ENCODE data around the gene P2RY12.
A peak's percentile ranks its signal among the peaks of the same experiment; 100 is the strongest.

P2RY12 gene

DNA sequence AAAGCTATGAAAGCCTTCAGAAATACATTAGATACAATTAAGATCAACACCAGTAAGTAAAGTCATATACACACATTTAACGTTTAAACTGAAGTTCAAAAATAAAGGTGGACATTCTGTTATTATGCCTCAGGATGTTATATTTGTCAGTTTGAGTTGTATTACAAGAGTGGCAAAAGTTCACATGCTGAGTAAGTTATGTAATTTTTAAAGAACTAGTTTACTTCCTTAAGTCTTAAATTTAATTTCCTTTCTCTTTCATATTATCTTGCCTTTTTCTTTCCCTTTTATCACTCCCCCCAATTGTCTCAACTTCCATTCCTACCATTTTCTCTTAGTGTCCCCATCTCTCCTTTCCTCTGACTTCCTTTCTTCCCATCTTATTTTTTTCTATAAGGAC lies 63.0 kb downstream of the P2RY12 start:
- peaks cover 45% of the 10 kb centered on the region for H3K4me1 ChIP-seq (ENCODE audit: control insufficient read depth, insufficient read depth, low read length, unreplicated experiment)
- no peaks in the 10 kb centered on the region for H3K79me2 ChIP-seq (ENCODE audit: control insufficient read depth, insufficient read depth, low read length, unreplicated experiment)
- no peaks in the 10 kb centered on the region for H3K27me3 ChIP-seq (ENCODE audit: insufficient read depth, low read length)
- H3K27ac ChIP-seq (ENCODE audit: low read depth, low read length), result no peak overlapping the region
- H3K36me3 ChIP-seq (ENCODE audit: insufficient read depth, low read length), result no peaks in the 10 kb centered on the region
- H2AFZ ChIP-seq (ENCODE audit: low read length, unreplicated experiment), result no peak overlapping the region
- H3K4me3 ChIP-seq (ENCODE audit: low read depth, low read length), result no peak overlapping the region

DNA sequence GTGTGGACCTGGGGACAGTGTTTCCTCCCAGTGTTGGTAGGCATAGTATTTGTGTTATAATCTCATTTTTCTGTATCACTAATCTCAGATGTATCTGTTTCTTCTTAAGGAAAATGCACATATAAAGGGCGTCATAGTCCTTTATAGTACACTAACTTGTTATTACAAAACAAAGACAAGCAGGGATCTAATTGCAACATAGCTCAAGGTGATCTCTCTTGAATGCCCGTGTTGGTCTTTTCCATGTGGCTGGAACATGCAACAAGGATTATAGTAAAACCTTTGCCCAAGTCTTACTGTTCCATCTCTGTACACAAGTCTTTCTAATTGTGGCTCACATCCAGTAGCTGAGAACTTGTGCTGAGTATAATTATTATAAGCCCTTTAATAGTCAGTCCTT lies 64.4 kb downstream of the P2RY12 start:
- H3K79me2 ChIP-seq (ENCODE audit: control insufficient read depth, insufficient read depth, low read length, unreplicated experiment), result no peaks in the 10 kb centered on the region
- H3K27me3 ChIP-seq (ENCODE audit: insufficient read depth, low read length), result no peaks in the 10 kb centered on the region
- peaks cover 57% of the 10 kb centered on the region for H3K4me1 ChIP-seq (ENCODE audit: control insufficient read depth, insufficient read depth, low read length, unreplicated experiment)
- H3K36me3 ChIP-seq (ENCODE audit: insufficient read depth, low read length), result no peaks in the 10 kb centered on the region
- H3K27ac ChIP-seq (ENCODE audit: low read depth, low read length), result peak overlapping the region; percentile 72
- H3K4me3 ChIP-seq (ENCODE audit: low read depth, low read length), result peak overlapping the region; percentile 39; the same call in 1 of the 2 replicates
- H2AFZ ChIP-seq (ENCODE audit: low read length, unreplicated experiment), result peak overlapping the region; percentile 94

DNA sequence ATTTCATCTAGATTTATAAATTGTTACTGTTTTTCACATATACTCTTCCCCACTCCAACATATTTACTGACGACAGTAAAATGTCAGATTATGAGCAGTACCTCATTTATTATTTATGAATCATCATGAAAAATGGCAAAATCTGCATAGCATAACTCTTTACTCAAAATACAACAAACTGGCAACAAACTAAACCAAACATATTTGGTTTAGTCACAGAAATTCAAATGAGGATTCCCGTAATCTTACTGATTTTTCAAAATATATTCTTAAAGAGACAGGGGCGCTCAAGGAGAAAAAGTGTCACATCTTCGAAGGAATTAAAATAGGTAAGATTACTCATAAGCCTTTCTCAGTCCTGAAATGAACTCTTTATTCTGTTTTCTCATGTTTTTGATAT lies 64.9 kb downstream of the P2RY12 start:
- Histone ChIP-seq H3K4me1 (ENCODE audit: control insufficient read depth, insufficient read depth, low read length, unreplicated experiment) (peaks cover 62% of the 10 kb centered on the region), H2AFZ (ENCODE audit: low read length, unreplicated experiment) (peak overlapping the region; percentile 94), H3K27me3 (ENCODE audit: insufficient read depth, low read length) (no peaks in the 10 kb centered on the region), H3K36me3 (ENCODE audit: insufficient read depth, low read length) (no peaks in the 10 kb centered on the region), H3K79me2 (ENCODE audit: control insufficient read depth, insufficient read depth, low read length, unreplicated experiment) (no peaks in the 10 kb centered on the region), H3K4me3 (ENCODE audit: low read depth, low read length) (peak overlapping the region; percentile 39; the same call in 1 of the 2 replicates), H3K27ac (ENCODE audit: low read depth, low read length) (peak overlapping the region; percentile 72)

DNA sequence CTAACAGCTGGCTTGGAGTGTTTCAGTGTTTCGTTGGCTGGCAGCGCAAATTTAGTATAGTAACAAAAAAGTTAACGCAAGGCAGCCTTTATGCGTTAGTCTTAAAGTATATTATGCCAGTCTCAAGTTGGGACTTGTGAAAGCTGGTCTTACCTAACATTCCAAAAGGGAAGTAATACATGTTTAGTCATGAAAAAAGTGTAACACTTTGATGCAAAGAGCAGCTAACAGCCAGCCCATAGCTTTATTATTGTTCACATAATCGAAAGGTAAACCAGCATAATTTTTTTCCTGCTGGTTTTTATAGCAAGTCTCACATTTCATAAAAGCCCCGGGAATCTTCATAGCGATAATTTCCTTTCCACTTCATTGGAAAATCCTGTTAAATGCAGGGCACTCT lies 65.6 kb downstream of the P2RY12 start:
- Histone ChIP-seq H3K4me1 (ENCODE audit: control insufficient read depth, insufficient read depth, low read length, unreplicated experiment) (peaks cover 65% of the 10 kb centered on the region), H3K4me3 (ENCODE audit: low read depth, low read length) (peak overlapping the region; percentile 15; the same call in 1 of the 2 replicates), H3K36me3 (ENCODE audit: insufficient read depth, low read length) (no peaks in the 10 kb centered on the region), H2AFZ (ENCODE audit: low read length, unreplicated experiment) (peak overlapping the region; percentile 58), H3K27ac (ENCODE audit: low read depth, low read length) (peak overlapping the region; percentile 72), H3K27me3 (ENCODE audit: insufficient read depth, low read length) (no peaks in the 10 kb centered on the region), H3K79me2 (ENCODE audit: control insufficient read depth, insufficient read depth, low read length, unreplicated experiment) (no peaks in the 10 kb centered on the region)

DNA sequence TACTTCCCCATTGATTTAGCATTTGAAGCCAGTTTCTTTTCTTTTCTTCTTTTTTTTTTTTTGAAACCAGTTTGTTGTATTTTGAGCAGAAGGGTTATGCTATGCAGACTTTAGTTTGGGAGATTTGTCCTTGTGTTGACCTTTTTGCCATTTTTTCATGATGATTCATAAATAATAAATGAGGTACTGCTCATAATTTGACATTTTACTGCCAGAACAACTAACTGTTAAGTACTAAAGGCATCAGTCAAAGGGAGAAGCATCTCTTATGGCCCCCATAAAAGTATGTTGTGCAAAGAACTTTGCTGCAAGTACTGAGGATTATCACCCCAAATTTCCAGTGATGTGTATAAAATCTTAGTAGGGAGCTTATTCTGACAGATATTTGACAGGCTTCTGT lies 66.2 kb downstream of the P2RY12 start:
- H3K4me1 ChIP-seq (ENCODE audit: control insufficient read depth, insufficient read depth, low read length, unreplicated experiment), result peaks cover 65% of the 10 kb centered on the region
- no peak overlapping the region; the same call in 1 of the 2 replicates for H3K4me3 ChIP-seq (ENCODE audit: low read depth, low read length)
- H3K27me3 ChIP-seq (ENCODE audit: insufficient read depth, low read length), result no peaks in the 10 kb centered on the region
- no peaks in the 10 kb centered on the region for H3K36me3 ChIP-seq (ENCODE audit: insufficient read depth, low read length)
- H3K79me2 ChIP-seq (ENCODE audit: control insufficient read depth, insufficient read depth, low read length, unreplicated experiment), result no peaks in the 10 kb centered on the region
- H2AFZ ChIP-seq (ENCODE audit: low read length, unreplicated experiment), result peak overlapping the region; percentile 58
- H3K27ac ChIP-seq (ENCODE audit: low read depth, low read length), result peak overlapping the region; percentile 72

DNA sequence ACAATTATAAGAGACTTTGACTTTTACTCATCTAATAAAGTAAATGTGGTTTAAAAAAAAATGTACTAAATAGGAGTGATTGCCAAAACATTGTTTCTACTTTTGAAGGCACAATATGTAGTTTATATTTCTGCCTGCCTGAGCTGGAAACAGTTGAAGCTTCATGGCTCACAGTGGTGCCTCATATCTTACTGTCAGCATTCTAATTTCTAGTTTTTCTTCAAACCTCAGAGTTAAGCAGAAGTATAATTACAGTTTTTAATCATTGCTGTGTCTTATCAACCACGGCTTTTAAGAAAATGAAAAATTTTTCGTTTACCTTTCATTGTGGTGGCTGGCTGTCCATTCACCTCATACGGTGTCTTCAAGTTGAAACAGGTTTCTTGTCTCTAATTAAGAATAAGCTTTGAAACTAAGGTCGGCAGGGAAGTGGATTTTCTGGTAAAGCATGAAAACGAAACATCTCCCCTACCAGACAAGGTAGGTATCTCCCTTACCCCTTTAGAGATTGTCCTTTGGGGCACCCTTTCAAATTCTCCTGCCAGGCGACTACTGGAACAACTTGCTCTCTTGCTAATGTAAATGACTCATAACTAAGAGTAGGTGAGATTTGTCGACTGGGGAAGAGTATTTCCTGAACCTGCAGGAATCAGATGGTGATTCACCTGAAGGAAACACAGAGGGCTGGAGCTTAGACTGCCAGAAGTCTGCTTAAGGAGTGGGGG lies 68.1 kb downstream of the P2RY12 start, which contains the start of gene GPR87:
Gene GPR87, minus strand, starts transcription at position 554 of the 725 bp plus-strand sequence. CDS start 16,720 bp downstream, outside the sequence.
- no peaks in the 10 kb centered on the region for H3K27me3 ChIP-seq (ENCODE audit: insufficient read depth, low read length)
- H3K4me1 ChIP-seq (ENCODE audit: control insufficient read depth, insufficient read depth, low read length, unreplicated experiment), result peaks cover 64% of the 10 kb centered on the region
- no peaks in the 10 kb centered on the region for H3K79me2 ChIP-seq (ENCODE audit: control insufficient read depth, insufficient read depth, low read length, unreplicated experiment)
- no peak within 1 kb of the TSS for H2AFZ ChIP-seq (ENCODE audit: low read length, unreplicated experiment)
- H3K36me3 ChIP-seq (ENCODE audit: insufficient read depth, low read length), result no peaks in the 10 kb centered on the region
- H3K4me3 ChIP-seq (ENCODE audit: low read depth, low read length), result peak within 1 kb of the TSS; percentile 24; the same call in 1 of the 2 replicates
- H3K27ac ChIP-seq (ENCODE audit: low read depth, low read length), result peak within 1 kb of the TSS; percentile 57

DNA sequence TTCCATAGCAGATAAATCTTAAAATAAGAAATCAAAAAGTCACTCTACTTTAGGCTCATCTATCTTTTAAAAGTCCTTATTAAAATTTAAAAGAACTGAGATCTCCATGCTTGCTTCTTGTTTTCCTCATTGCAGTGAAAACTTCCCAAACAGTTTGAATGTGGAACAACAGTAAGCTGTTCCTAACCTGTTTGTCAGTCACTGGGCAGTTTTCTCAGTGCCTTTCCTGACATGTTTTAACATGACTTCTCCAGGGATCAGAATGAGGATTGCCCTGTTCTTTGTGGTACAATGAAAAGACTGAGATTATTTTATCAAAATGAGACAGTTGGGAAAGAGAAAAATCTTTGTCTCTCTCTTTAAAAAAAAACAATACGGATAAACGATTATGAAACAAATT lies 68.7 kb downstream of the P2RY12 start:
- Histone ChIP-seq H3K36me3 (ENCODE audit: insufficient read depth, low read length) (no peaks in the 10 kb centered on the region), H3K4me3 (ENCODE audit: low read depth, low read length) (no peak overlapping the region), H2AFZ (ENCODE audit: low read length, unreplicated experiment) (no peak overlapping the region), H3K4me1 (ENCODE audit: control insufficient read depth, insufficient read depth, low read length, unreplicated experiment) (peaks cover 58% of the 10 kb centered on the region), H3K27ac (ENCODE audit: low read depth, low read length) (peak overlapping the region; percentile 57), H3K79me2 (ENCODE audit: control insufficient read depth, insufficient read depth, low read length, unreplicated experiment) (no peaks in the 10 kb centered on the region), H3K27me3 (ENCODE audit: insufficient read depth, low read length) (no peaks in the 10 kb centered on the region)

DNA sequence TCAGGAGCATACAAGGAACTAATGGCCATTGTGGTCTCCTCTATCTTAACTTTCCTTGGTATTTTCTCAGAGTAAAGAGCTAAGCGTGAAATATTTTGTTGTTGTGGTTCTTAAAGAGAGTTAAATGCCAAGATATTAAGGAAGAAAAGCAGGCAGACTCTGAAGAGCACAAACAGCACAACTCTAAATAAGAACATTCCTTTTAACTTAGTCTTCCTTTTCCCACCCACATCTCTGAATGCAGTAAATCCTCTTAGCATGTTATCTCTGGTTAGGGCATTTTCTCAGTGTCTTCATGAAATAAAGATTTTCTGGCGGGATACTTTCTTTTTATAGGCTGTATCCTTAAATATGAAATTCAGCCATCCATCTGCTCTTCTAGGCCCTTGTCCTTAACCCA lies 69.4 kb downstream of the P2RY12 start:
- peak overlapping the region; percentile 57 for H3K27ac ChIP-seq (ENCODE audit: low read depth, low read length)

DNA sequence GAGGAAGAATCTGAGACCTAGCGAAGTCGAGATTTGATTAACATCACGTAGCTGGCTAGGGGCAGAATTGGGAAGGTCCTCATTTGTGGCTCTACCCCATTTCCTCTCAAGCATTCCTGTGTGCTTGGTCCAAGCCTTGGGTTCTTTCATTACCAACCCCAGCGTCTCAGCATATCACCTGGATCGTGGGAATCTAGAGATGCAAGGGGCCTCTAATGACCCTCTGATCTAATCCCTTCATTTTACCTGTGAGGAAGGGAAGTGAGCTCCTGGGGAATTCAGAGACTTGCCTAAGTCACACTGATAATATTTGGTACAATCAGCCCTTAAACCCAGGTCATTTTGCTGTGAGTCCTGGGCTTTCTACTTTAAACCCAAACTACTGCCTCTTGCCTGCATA lies 70.0 kb downstream of the P2RY12 start:
- Histone ChIP-seq H3K4me1 (ENCODE audit: control insufficient read depth, insufficient read depth, low read length, unreplicated experiment) (peaks cover 46% of the 10 kb centered on the region), H3K79me2 (ENCODE audit: control insufficient read depth, insufficient read depth, low read length, unreplicated experiment) (no peaks in the 10 kb centered on the region), H3K36me3 (ENCODE audit: insufficient read depth, low read length) (no peaks in the 10 kb centered on the region), H3K27ac (ENCODE audit: low read depth, low read length) (peak overlapping the region; percentile 57), H2AFZ (ENCODE audit: low read length, unreplicated experiment) (peak overlapping the region; percentile 61), H3K4me3 (ENCODE audit: low read depth, low read length) (no peak overlapping the region), H3K27me3 (ENCODE audit: insufficient read depth, low read length) (no peaks in the 10 kb centered on the region)

More for the DNA sequence above, 69.4 kb downstream of the P2RY12 start:
- Histone ChIP-seq H3K4me1 (ENCODE audit: control insufficient read depth, insufficient read depth, low read length, unreplicated experiment) (peaks cover 51% of the 10 kb centered on the region), H3K4me3 (ENCODE audit: low read depth, low read length) (no peak overlapping the region), H2AFZ (ENCODE audit: low read length, unreplicated experiment) (peak overlapping the region; percentile 61), H3K79me2 (ENCODE audit: control insufficient read depth, insufficient read depth, low read length, unreplicated experiment) (no peaks in the 10 kb centered on the region), H3K27me3 (ENCODE audit: insufficient read depth, low read length) (no peaks in the 10 kb centered on the region), H3K36me3 (ENCODE audit: insufficient read depth, low read length) (no peaks in the 10 kb centered on the region)

DNA sequence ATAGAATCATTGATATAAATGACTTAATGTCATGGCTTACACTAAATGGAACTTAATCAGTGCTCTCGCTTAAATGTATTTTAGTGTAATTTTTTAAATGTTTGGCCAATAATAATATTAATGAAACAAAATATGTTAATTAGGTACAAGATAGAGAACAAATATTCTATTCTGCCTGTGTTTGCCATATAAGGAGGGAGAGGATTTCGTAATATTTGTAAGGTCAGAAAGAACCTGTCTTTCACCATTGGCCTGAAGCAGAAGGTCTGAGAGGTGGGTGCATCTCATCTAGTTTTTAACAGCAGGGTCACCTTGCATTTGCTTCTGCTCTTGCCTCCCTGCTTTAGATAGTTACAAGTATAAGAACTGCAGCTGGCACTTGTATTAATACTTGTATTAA lies 70.4 kb downstream of the P2RY12 start:
- H3K4me1 ChIP-seq (ENCODE audit: control insufficient read depth, insufficient read depth, low read length, unreplicated experiment), result peaks cover 41% of the 10 kb centered on the region
- no peaks in the 10 kb centered on the region for H3K27me3 ChIP-seq (ENCODE audit: insufficient read depth, low read length)
- H3K27ac ChIP-seq (ENCODE audit: low read depth, low read length), result no peak overlapping the region
- H3K79me2 ChIP-seq (ENCODE audit: control insufficient read depth, insufficient read depth, low read length, unreplicated experiment), result no peaks in the 10 kb centered on the region
- no peak overlapping the region for H3K4me3 ChIP-seq (ENCODE audit: low read depth, low read length)
- H3K36me3 ChIP-seq (ENCODE audit: insufficient read depth, low read length), result no peaks in the 10 kb centered on the region
- no peak overlapping the region for H2AFZ ChIP-seq (ENCODE audit: low read length, unreplicated experiment)

DNA sequence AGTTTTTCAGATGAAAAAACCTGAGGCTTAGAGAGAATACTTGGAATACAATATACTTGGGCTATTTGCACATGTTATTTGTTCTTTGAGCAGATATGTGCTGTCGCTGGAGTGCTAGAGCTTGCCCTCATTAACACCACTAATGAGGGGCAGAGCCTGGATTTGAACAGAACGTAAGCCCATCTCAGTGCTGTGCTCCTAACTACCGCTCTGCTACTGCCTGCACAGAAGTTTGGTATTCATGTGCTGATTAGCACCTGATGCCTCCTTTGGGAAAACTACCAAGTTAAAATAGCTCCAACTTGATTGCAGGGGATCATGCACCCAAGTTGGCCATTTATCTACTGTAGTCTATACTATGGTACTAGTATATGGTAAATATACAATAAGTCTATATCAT lies 71.6 kb downstream of the P2RY12 start:
- Histone ChIP-seq H3K27me3 (ENCODE audit: insufficient read depth, low read length) (no peaks in the 10 kb centered on the region), H2AFZ (ENCODE audit: low read length, unreplicated experiment) (no peak overlapping the region), H3K4me1 (ENCODE audit: control insufficient read depth, insufficient read depth, low read length, unreplicated experiment) (peaks cover 37% of the 10 kb centered on the region), H3K27ac (ENCODE audit: low read depth, low read length) (no peak overlapping the region), H3K4me3 (ENCODE audit: low read depth, low read length) (no peak overlapping the region), H3K36me3 (ENCODE audit: insufficient read depth, low read length) (no peaks in the 10 kb centered on the region), H3K79me2 (ENCODE audit: control insufficient read depth, insufficient read depth, low read length, unreplicated experiment) (no peaks in the 10 kb centered on the region)

Data from ACC112 (cell line).